Measurements from ENCODE around the gene PCNT. TPM values are rescaled to one million over a fixed set of nuclear protein-coding genes. Genes with fewer than 3 reads are reported as not detected.

PCNT gene
- total and polyA plus RNA-seq, 9 of the 15 experiments (the other 6 are each of a cell fraction or from before 2014, with no cell fraction given) = 9.1 to 53.5 (median 31.3) TPM

DNA sequence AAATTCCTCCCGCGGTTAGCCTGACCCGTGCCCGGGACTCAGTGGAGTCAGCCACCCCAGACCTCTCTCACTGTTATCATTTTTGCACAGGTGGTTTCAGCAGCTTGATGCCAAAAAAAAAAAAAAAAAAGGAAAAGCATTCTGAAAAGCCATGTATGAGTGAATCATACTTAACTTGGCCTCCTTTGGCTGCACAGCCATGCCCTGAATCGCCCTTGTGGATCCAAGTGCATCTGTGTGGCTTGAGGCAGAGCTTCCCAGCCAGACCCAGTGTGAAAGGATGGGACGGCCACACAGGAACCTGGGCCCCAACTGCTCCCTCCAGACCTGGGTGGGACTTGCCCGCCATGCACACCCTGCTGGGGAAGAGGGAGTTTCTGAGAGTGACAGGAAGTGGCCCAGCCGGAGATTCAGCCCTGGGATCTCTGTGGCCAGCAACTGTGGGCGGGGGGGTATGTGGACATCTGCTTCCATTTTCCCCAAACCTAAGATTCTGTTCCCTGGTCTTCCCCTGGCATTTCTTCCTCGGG, 29.2 kb upstream of the PCNT start (continued):
- TF ChIP-seq FOXP4 (CRISPR knock-in tag; IDR thresholded peaks at IDR 0.05; ENCODE audit: borderline replicate concordance) (no peak), CTBP1 (IDR thresholded peaks at IDR 0.05; ENCODE audit: borderline replicate concordance) (peak; percentile 75), MECOM (CRISPR knock-in tag; IDR thresholded peaks at IDR 0.05) (0 out of 2 replicates have a peak, but pooled peaks have one; percentile 38), ZSCAN29 (IDR thresholded peaks at IDR 0.05) (no peak), CBFA2T3 (IDR thresholded peaks at IDR 0.05) (peak; percentile 86), ESRRB (CRISPR knock-in tag; IDR thresholded peaks at IDR 0.05; ENCODE audit: borderline replicate concordance) (no peak), GABPB1 (CRISPR knock-in tag; IDR thresholded peaks at IDR 0.05) (peak; percentile 82), ZNF431 (CRISPR knock-in tag; IDR thresholded peaks at IDR 0.05) (no peak), DIDO1 (tag; IDR thresholded peaks at IDR 0.05; ENCODE audit: low read depth) (no peak), EWSR1 (IDR thresholded peaks at IDR 0.05; ENCODE audit: borderline replicate concordance, low read depth, partially characterized antibody) (no peak), CTCFL (IDR thresholded peaks at IDR 0.05; ENCODE audit: borderline replicate concordance, insufficient read depth, low read depth, low read length, poor library complexity, severe bottlenecking) (peak; percentile 15), VEZF1 (CRISPR knock-in tag; IDR thresholded peaks at IDR 0.05) (peak; percentile 73), SMARCA4 (IDR thresholded peaks at IDR 0.05) (peak; percentile 77), TEAD1 (CRISPR knock-in tag; IDR thresholded peaks at IDR 0.05) (peak; percentile 43 to 47; a peak in 1 of 4 replicates), POU5F1 (IDR thresholded peaks at IDR 0.05; ENCODE audit: borderline replicate concordance, low read depth, low read length, partially characterized antibody) (no peak), KAT2B (IDR thresholded peaks at IDR 0.05; ENCODE audit: low read depth, low read length) (no peak)
- TF ChIP-seq, protein P1, sequence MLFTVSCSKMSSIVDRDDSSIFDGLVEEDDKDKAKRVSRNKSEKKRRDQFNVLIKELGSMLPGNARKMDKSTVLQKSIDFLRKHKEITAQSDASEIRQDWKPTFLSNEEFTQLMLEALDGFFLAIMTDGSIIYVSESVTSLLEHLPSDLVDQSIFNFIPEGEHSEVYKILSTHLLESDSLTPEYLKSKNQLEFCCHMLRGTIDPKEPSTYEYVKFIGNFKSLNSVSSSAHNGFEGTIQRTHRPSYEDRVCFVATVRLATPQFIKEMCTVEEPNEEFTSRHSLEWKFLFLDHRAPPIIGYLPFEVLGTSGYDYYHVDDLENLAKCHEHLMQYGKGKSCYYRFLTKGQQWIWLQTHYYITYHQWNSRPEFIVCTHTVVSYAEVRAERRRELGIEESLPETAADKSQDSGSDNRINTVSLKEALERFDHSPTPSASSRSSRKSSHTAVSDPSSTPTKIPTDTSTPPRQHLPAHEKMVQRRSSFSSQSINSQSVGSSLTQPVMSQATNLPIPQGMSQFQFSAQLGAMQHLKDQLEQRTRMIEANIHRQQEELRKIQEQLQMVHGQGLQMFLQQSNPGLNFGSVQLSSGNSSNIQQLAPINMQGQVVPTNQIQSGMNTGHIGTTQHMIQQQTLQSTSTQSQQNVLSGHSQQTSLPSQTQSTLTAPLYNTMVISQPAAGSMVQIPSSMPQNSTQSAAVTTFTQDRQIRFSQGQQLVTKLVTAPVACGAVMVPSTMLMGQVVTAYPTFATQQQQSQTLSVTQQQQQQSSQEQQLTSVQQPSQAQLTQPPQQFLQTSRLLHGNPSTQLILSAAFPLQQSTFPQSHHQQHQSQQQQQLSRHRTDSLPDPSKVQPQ (CRISPR knock-in tag; IDR thresholded peaks at IDR 0.05; ENCODE audit: borderline replicate concordance) = no peak
- TF ChIP-seq, protein P2, sequence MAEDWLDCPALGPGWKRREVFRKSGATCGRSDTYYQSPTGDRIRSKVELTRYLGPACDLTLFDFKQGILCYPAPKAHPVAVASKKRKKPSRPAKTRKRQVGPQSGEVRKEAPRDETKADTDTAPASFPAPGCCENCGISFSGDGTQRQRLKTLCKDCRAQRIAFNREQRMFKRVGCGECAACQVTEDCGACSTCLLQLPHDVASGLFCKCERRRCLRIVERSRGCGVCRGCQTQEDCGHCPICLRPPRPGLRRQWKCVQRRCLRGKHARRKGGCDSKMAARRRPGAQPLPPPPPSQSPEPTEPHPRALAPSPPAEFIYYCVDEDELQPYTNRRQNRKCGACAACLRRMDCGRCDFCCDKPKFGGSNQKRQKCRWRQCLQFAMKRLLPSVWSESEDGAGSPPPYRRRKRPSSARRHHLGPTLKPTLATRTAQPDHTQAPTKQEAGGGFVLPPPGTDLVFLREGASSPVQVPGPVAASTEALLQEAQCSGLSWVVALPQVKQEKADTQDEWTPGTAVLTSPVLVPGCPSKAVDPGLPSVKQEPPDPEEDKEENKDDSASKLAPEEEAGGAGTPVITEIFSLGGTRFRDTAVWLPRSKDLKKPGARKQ (CRISPR knock-in tag; IDR thresholded peaks at IDR 0.05) = no peak
